ENCODE results near the gene CD44.

Gene CD44

GRCh38 chr11:35241083-35241482 is 102.1 kb downstream of the CD44 start:
- DNase-seq (ENCODE audit: low read depth) = no peak
- no peak for TF ChIP-seq CTCF (IDR thresholded peaks at IDR 0.05; ENCODE audit: control insufficient read depth, insufficient read depth, low read depth, low read length, missing control alignments)
- H3K4me3 ChIP-seq (ENCODE audit: control insufficient read depth, low read depth, low read length) = no peak overlapping the region

- DNase-seq (ENCODE audit: low read depth) = no peak
- H3K4me3 ChIP-seq (ENCODE audit: control insufficient read depth, low read depth, low read length) = no peak overlapping the region
- TF ChIP-seq CTCF (IDR thresholded peaks at IDR 0.05; ENCODE audit: control insufficient read depth, insufficient read depth, low read depth, low read length, missing control alignments) = no peak
Observed at GRCh38 chr11:35241531-35241930, 102.6 kb downstream of the CD44 start.

GRCh38 chr11:35242412-35243242 is 103.7 kb downstream of the CD44 start:
- DNase-seq (ENCODE audit: low read depth) = no peak
- no peak overlapping the region for H3K4me3 ChIP-seq (ENCODE audit: control insufficient read depth, low read depth, low read length)
- TF ChIP-seq CTCF (IDR thresholded peaks at IDR 0.05; ENCODE audit: control insufficient read depth, insufficient read depth, low read depth, low read length, missing control alignments) = no peak

- no peak for DNase-seq (ENCODE audit: low read depth)
- TF ChIP-seq CTCF (IDR thresholded peaks at IDR 0.05; ENCODE audit: control insufficient read depth, insufficient read depth, low read depth, low read length, missing control alignments) = no peak
- H3K4me3 ChIP-seq (ENCODE audit: control insufficient read depth, low read depth, low read length) = no peak overlapping the region
Observed at GRCh38 chr11:35243774-35244173, 104.8 kb downstream of the CD44 start.

GRCh38 chr11:35245056-35245455 is 106.1 kb downstream of the CD44 start:
- DNase-seq (ENCODE audit: low read depth) = no peak

GRCh38 chr11:35245786-35246185 is 106.8 kb downstream of the CD44 start:
- DNase-seq (ENCODE audit: low read depth) = no peak
- no peak for TF ChIP-seq CTCF (IDR thresholded peaks at IDR 0.05; ENCODE audit: control insufficient read depth, insufficient read depth, low read depth, low read length, missing control alignments)
- H3K4me3 ChIP-seq (ENCODE audit: control insufficient read depth, low read depth, low read length) = no peak overlapping the region

More at GRCh38 chr11:35245056-35245455, 106.1 kb downstream of the CD44 start:
- TF ChIP-seq CTCF (IDR thresholded peaks at IDR 0.05; ENCODE audit: control insufficient read depth, insufficient read depth, low read depth, low read length, missing control alignments) = no peak
- no peak overlapping the region for H3K4me3 ChIP-seq (ENCODE audit: control insufficient read depth, low read depth, low read length)
